T47D (cell line): Measurements from ENCODE around the gene BIRC6.

ENCODE experiments used
- DNase-seq, 2 experiments: peaks; one replicate each; pipeline versions ENCODE4 v3.0.0 to v3.0.0-alpha.2; 2011 to 2012; ENCODE audit warnings: low read depth in 1 of 2, low spot score in 1 of 2
- JUND ChIP-seq: IDR thresholded peaks from 2 replicates; pipeline ENCODE4 v1.6.1; 2012; ENCODE audit warnings: low read depth
- in situ Hi-C: cut with HindIII; loops from 2 replicates; pipeline ENCODE4 v1.10.0; 2016; ENCODE audit warnings: low sequenced_read_pairs, low pct_unique_long_range_greater_than_20kb

The BIRC6 gene

DNA sequence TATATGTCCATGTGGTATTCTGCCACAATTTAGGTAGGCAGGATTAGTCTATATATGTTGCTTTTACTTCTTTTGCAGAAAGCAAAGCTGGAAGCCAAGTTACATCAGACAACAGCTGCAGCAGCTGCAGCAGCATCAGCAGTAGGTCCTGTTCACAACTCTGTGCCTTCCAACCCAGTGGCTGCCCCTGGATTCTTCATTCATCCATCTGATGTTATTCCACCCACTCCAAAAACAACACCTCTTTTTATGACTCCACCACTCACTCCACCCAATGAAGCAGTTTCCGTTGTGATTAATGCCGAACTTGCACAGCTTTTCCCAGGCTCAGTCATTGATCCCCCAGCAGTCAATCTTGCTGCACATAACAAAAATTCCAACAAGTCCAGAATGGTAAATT lies 107.6 kb downstream of the BIRC6 start:
- no peak for TF ChIP-seq JUND
- in situ Hi-C loops = no loop called here

DNA sequence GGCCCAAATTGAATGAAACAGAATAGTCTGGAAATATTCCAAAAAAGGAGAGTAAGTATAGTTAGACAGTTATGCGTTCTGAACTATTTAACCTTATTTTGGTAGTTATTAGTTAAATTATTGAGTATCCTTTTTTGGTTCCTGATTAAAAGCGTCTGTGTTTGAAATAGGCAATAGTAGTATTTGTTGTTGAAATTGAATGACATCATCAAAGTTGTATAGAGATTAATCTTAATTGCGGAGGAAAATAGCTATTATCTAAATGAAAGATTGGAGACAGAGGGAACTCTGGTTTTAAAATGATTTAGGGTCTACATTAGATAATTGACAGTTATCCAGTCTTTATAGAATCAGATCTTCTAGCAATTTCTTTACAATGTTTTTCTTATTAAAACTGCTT lies 115.8 kb downstream of the BIRC6 start:
- no peak for DNase-seq
- in situ Hi-C loops = no loop called here
- TF ChIP-seq JUND = no peak

More for the DNA sequence above, 107.6 kb downstream of the BIRC6 start:
- DNase-seq = no peak

GRCh38 chr2:32474381-32474780 lies 117.6 kb downstream of the BIRC6 start:
- no peak for DNase-seq
- in situ Hi-C loops = no loop called here
- no peak for TF ChIP-seq JUND

- no peak for DNase-seq
- in situ Hi-C loops = no loop called here
- TF ChIP-seq JUND = no peak
Observed at GRCh38 chr2:32478889-32479620, 122.2 kb downstream of the BIRC6 start.

- in situ Hi-C loops = no loop called here
- TF ChIP-seq JUND = no peak
- DNase-seq = no peak
Observed at GRCh38 chr2:32479993-32480392, 123.2 kb downstream of the BIRC6 start.

DNA sequence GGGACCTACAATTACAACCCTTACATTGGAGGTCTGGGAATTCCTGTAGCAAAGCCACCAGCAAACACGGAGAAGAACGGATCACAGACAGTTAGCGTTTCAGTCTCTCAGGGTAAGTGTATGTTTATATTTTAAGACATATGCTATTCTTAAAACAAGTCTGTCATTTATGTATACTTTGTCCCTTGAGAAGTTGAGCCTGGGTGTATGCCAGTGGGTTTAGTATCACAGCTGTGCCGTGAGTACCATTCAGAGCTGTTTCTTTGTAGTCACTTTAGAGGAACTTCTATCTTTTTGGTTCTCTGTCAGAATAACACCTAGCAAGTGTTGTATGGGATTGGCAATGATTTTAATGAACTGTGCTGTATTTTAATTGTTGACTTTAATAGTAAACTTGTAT lies 125.6 kb downstream of the BIRC6 start:
- no peak for DNase-seq
- no peak for TF ChIP-seq JUND
- in situ Hi-C loops = no loop called here

DNA sequence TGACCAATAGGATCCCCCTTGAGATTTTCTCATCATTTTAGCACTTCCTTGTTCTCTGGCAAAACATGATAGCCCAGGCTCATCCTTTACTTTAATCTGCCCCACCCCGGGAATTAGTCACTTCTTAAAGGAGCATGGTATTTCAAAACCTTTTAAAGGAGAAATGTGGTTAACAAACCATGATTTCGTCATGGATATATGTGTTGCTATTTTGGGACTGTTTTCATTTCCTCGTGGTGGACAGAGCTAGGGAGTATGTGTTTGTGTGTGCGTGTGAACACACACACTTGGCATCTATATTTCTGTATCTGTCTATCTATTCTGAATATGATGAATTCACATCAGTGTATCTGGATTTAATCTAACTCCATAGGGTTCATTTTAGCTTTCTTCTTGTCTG lies 128.1 kb downstream of the BIRC6 start:
- in situ Hi-C loops = no loop called here
- no peak for TF ChIP-seq JUND
- DNase-seq = no peak

- no peak for DNase-seq
- in situ Hi-C loops = no loop called here
Observed at GRCh38 chr2:32485399-32485798, 128.6 kb downstream of the BIRC6 start.

DNA sequence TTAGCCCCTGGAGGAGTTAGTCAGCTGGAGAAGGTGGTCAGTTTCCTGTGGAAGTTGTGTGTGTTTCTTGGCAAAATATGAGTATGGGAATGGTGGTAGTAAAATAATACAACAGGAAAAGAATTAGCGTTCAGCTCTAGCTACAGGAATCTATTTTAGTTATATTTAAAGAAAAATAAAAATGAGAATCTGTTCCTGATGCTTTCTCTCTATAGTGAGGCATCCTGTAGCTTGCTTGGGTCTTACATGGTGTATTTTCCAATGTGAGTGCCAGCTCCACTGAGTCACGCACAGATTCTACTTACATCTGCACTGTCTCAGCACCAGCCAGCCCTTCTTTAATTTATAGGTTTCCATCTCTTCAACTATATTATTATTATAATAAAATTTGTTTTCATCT lies 132.2 kb downstream of the BIRC6 start:
- in situ Hi-C loops = no loop called here
- TF ChIP-seq JUND = no peak
- DNase-seq = no peak

More at GRCh38 chr2:32485399-32485798, 128.6 kb downstream of the BIRC6 start:
- no peak for TF ChIP-seq JUND

DNA sequence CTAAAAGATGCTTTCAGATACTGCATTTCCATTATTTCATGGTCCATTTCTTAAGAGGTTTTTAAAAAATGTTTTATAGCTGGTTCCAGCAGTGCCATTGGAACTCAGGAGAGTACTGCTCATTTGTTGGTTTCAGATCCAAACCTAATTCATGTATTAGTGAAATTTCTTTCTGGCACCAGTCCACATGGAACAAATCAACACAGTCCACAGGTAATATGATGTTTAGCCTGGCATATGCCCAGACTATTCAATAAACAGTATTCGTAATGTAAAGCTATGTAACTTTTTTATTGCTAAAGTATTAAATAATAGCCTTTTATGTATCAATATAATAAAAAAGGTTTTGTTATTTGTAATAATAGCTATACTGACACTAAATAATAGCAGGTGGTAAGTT lies 134.5 kb downstream of the BIRC6 start:
- no peak for DNase-seq
- no peak for TF ChIP-seq JUND
- in situ Hi-C loops = no loop called here

GRCh38 chr2:32495139-32495538 lies 138.3 kb downstream of the BIRC6 start:
- in situ Hi-C loops = no loop called here
- DNase-seq = no peak
- no peak for TF ChIP-seq JUND

DNA sequence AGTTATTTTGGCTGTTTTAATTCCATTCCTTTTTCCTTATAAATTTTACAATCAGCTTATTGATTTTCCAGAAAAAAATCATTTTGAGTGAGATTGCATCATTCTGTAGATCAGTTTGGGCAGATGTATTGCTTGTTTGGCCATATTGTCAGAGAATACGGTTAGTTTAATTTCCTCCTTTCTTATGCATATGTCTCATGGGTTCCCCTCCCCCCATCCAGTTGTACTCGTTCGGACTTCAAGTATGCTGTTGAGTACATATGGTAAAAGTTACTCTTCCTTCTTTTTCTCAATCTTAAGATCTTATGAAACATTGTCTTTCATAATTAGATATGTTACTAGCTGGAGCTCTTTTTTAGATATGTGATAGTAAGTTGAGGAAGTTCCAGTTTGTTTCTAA lies 139.8 kb downstream of the BIRC6 start:
- no peak for TF ChIP-seq JUND
- in situ Hi-C loops = no loop called here
- no peak for DNase-seq

DNA sequence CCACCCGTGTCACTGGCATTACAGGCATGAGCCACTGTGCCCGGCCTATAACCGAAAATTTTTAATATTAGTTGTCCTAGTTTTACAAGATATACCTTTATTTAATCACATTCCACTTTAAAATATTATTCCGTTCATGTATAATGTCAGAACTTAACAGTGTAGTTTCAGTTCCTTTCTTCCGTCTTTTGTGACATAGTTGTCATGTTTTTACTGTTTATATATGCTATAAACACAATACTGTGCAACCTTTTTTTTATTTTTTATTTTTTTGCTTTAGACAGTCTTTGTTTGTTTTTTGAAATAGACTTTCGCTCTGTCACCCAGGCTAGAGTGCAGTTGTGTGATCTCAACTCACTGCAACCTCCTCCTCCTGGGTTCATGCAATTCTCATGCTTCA lies 141.5 kb downstream of the BIRC6 start:
- in situ Hi-C loops = no loop called here
- TF ChIP-seq JUND = no peak
- no peak for DNase-seq

DNA sequence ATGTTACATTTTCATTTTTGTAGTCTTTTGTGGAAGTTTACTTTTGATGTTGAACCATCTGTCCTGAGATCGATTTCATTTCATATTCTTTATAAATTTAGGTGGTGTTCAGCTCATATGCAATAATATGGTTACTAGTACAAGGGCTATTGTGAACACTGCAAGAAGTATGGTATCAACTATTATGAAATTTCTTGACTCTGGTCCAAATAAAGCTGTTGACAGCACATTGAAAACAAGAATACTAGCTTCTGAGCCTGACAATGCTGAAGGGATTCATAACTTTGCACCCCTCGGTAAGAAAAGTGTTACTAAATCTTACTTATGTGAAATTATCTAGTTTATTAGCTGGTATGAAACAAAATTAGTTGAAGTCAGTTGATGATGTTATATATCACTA lies 146.1 kb downstream of the BIRC6 start:
- DNase-seq = no peak
- in situ Hi-C loops = no loop called here
- TF ChIP-seq JUND = no peak
